K562 (cell line): Measurements from ENCODE around the gene TNNI2. TPM values are rescaled to one million over a fixed set of nuclear protein-coding genes. Genes with fewer than 3 reads are reported as not detected.

Experiments used
- DIDO1 ChIP-seq: fragments of 450-650 bp; IDR thresholded peaks from 2 replicates; pipeline ENCODE4 v1.6.1; 2016; ENCODE audit warnings: low read depth, missing biosample characterization, missing genetic modification characterization
- GATAD2A ChIP-seq: fragments of 450-650 bp; IDR thresholded peaks from 2 replicates; pipeline ENCODE4 v1.6.1; 2017
- HMG20B ChIP-seq: fragments of 250-450 bp; sonication (Bioruptor Pico); IDR thresholded peaks from 2 replicates; pipeline ENCODE4 v1.5.0; 2021; ENCODE audit warnings: mild to moderate bottlenecking
- KAT8 ChIP-seq: fragments of 450-650 bp; IDR thresholded peaks from 2 replicates; pipeline ENCODE4 v1.6.1; 2016; ENCODE audit warnings: low read depth, mild to moderate bottlenecking
- NUFIP1 ChIP-seq: fragments of 450-650 bp; IDR thresholded peaks from 2 replicates; pipeline ENCODE4 v1.6.1; 2018; ENCODE audit not compliant: partially characterized antibody
- PHB2 ChIP-seq: fragments of 450-650 bp; IDR thresholded peaks from 2 replicates; pipeline ENCODE4 v1.6.1; 2017; ENCODE audit warnings: low read depth
- RBBP5 ChIP-seq: fragments of 200-600 bp; sonication (generic); IDR thresholded peaks from 2 replicates; pipeline ENCODE4 v1.6.1; 2012; ENCODE audit warnings: borderline replicate concordance, mild to moderate bottlenecking, low read length, control low read depth, inconsistent platforms; ENCODE audit not compliant: insufficient read depth, poor library complexity, severe bottlenecking
- RFX7 ChIP-seq: fragments of 250-450 bp; sonication (Bioruptor Pico); IDR thresholded peaks from 2 replicates; pipeline ENCODE4 v1.5.1; 2021; ENCODE audit warnings: mild to moderate bottlenecking
- STAG1 ChIP-seq: sonication (generic); formaldehyde crosslinking; IDR thresholded peaks from 2 replicates; pipeline ENCODE4 v1.5.0; 2020; ENCODE audit warnings: missing genetic modification reagents, borderline replicate concordance
- TAF7 ChIP-seq: fragments of 450-650 bp; IDR thresholded peaks from 2 replicates; pipeline ENCODE4 v1.6.1; 2016; ENCODE audit warnings: missing genetic modification characterization, missing compliant biosample characterization
- TEAD1 ChIP-seq, 2 experiments: fragments of 450-650 bp in 1 of 2; sonication (generic) in 1 of 2; formaldehyde crosslinking; IDR thresholded peaks; 2 replicates each; pipeline versions ENCODE4 v1.4.0 to v1.8.0; 2020 to 2022; ENCODE audit warnings: mild to moderate bottlenecking in 2 of 2, missing genetic modification reagents in 1 of 2
- ZNF23 ChIP-seq: fragments of 250-450 bp; sonication (Bioruptor Pico); IDR thresholded peaks from 2 replicates; pipeline ENCODE4 v1.4.0; 2020; ENCODE audit warnings: mild to moderate bottlenecking
- ZNF41 ChIP-seq: fragments of 250-450 bp; sonication (Bioruptor Pico); conservative IDR thresholded peaks from 2 replicates; pipeline ENCODE4 v1.4.0; 2020; ENCODE audit warnings: mild to moderate bottlenecking
- ZSCAN29 ChIP-seq: fragments of 450-650 bp; IDR thresholded peaks from 2 replicates; pipeline ENCODE4 v1.6.1; 2017
- polyA plus RNA-seq, 8 experiments: library from polyadenylated mRNA; depleted of rRNA in 4 of 8; stranded (reverse) in 5 of 8; unstranded in 3 of 8; fragments of >200 nt; fragmentation: Nextera tagmentation in 2 of 8; fragmentation: Illumina TruSeq in 1 of 8; extraction: Ambion mirVana in 2 of 8; extraction: Trizol in 1 of 8; gene quantifications; 2 replicates each; pipeline versions ENCODE4 v1.2.1 to v1.2.3, GENCODE V29; 2011 to 2014; ENCODE audit warnings: inconsistent platforms in 1 of 8, missing spikeins in 1 of 8
- total RNA-seq, 7 experiments: library from RNA; depleted of rRNA in 6 of 7; stranded (reverse); fragments of >200 nt in 6 of 7; fragmentation: Illumina TruSeq in 2 of 7; extraction: Trizol in 2 of 7; gene quantifications; 2 replicates each; pipeline versions ENCODE4 v1.2.1 to v1.2.3, GENCODE V29; 2011 to 2021; ENCODE audit warnings: low replicate concordance in 1 of 7
- TF ChIP-seq, protein P1 (sequence below): sonication (generic); formaldehyde crosslinking; IDR thresholded peaks from 2 replicates; pipeline ENCODE4 v1.8.0; 2022; ENCODE audit warnings: mild to moderate bottlenecking, missing genetic modification reagents
- TF ChIP-seq, protein P2 (sequence below): fragments of 250-450 bp; sonication (Bioruptor Pico); IDR thresholded peaks from 2 replicates; pipeline ENCODE4 v1.4.0; 2020; ENCODE audit warnings: mild to moderate bottlenecking, moderate library complexity, borderline replicate concordance
- TF ChIP-seq, protein P3 (sequence below), 3 experiments: IDR thresholded peaks in 2 of 3; conservative IDR thresholded peaks in 1 of 3; 2 replicates each; pipeline ENCODE4 v1.5.1; 2011 to 2012; ENCODE audit warnings: low read length in 3 of 3, mild to moderate bottlenecking in 3 of 3, control low read depth in 2 of 3, improper control_type of control experiment in 1 of 3, inconsistent platforms in 1 of 3, low read depth in 1 of 3, mixed read lengths in 1 of 3, moderate library complexity in 1 of 3; ENCODE audit not compliant: insufficient read depth in 2 of 3
- TF ChIP-seq, protein P4 (sequence below): fragments of 450-650 bp; IDR thresholded peaks from 2 replicates; pipeline ENCODE4 v1.6.1; 2016; ENCODE audit warnings: antibody characterized with exemption

TNNI2 gene
- total and polyA plus RNA-seq, 9 of the 15 experiments (the other 6 are each of a cell fraction or from before 2014, with no cell fraction given), result not detected

DNA sequence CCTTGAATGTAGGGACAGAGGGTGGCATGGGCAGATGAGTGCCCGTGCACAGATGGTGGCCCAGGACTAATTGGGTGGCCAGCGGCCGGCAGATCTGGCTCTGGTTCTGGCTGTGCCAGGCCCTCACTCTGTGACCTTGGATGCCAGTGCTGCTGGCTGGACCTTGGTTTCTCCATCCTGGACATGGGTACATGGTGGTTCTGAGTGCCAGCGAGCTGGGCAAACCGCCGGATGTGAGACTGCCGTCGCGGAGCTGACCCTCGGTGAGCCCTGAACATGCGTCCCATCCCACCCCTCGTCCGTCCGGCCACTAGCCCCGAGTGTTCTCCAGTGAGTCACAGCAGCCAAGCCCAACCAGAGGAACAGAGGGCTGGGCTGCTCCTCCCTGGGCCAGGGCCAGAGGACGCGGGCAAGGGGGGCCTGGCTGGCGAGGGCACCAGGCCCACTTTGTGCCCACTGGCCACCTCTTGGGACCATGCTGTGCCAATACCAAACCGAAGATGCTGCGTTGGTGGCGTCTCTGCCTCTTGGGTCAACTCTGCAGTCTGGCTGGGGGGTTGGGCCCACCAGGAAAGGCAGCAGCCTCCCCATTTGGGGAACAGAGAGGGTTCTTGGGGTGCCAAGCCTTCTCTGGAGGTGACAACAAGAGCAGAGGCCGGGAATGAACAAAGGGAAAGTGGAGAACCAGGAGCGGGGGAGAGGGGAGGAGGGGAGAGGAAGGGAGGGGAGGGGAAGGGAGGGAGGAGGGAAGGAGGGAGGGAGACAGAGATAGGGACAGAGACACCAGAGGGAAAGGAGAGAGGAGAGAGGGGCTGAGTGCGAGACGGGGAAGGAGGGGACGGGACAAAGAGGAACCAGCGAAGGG, 24.8 kb downstream of the TNNI2 start (continued):
- TF ChIP-seq ZNF23 (no peak), NUFIP1 (no peak), RBBP5 (no peak), KAT8 (no peak), TAF7 (tag) (no peak), ZSCAN29 (no peak), DIDO1 (tag) (no peak), GATAD2A (0 out of 2 replicates have a peak, but pooled peaks have one; percentile 39), ZNF41 (CRISPR knock-in tag) (no peak), HMG20B (CRISPR knock-in tag) (no peak), PHB2 (no peak), RFX7 (CRISPR knock-in tag) (no peak), STAG1 (CRISPR knock-in tag) (no peak), TEAD1 (CRISPR knock-in tag; IDR thresholded peaks at IDR 0.05) (no peak)
- TF ChIP-seq, protein P1, sequence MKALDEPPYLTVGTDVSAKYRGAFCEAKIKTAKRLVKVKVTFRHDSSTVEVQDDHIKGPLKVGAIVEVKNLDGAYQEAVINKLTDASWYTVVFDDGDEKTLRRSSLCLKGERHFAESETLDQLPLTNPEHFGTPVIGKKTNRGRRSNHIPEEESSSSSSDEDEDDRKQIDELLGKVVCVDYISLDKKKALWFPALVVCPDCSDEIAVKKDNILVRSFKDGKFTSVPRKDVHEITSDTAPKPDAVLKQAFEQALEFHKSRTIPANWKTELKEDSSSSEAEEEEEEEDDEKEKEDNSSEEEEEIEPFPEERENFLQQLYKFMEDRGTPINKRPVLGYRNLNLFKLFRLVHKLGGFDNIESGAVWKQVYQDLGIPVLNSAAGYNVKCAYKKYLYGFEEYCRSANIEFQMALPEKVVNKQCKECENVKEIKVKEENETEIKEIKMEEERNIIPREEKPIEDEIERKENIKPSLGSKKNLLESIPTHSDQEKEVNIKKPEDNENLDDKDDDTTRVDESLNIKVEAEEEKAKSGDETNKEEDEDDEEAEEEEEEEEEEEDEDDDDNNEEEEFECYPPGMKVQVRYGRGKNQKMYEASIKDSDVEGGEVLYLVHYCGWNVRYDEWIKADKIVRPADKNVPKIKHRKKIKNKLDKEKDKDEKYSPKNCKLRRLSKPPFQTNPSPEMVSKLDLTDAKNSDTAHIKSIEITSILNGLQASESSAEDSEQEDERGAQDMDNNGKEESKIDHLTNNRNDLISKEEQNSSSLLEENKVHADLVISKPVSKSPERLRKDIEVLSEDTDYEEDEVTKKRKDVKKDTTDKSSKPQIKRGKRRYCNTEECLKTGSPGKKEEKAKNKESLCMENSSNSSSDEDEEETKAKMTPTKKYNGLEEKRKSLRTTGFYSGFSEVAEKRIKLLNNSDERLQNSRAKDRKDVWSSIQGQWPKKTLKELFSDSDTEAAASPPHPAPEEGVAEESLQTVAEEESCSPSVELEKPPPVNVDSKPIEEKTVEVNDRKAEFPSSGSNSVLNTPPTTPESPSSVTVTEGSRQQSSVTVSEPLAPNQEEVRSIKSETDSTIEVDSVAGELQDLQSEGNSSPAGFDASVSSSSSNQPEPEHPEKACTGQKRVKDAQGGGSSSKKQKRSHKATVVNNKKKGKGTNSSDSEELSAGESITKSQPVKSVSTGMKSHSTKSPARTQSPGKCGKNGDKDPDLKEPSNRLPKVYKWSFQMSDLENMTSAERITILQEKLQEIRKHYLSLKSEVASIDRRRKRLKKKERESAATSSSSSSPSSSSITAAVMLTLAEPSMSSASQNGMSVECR (CRISPR knock-in tag), result no peak
- TF ChIP-seq, protein P2, sequence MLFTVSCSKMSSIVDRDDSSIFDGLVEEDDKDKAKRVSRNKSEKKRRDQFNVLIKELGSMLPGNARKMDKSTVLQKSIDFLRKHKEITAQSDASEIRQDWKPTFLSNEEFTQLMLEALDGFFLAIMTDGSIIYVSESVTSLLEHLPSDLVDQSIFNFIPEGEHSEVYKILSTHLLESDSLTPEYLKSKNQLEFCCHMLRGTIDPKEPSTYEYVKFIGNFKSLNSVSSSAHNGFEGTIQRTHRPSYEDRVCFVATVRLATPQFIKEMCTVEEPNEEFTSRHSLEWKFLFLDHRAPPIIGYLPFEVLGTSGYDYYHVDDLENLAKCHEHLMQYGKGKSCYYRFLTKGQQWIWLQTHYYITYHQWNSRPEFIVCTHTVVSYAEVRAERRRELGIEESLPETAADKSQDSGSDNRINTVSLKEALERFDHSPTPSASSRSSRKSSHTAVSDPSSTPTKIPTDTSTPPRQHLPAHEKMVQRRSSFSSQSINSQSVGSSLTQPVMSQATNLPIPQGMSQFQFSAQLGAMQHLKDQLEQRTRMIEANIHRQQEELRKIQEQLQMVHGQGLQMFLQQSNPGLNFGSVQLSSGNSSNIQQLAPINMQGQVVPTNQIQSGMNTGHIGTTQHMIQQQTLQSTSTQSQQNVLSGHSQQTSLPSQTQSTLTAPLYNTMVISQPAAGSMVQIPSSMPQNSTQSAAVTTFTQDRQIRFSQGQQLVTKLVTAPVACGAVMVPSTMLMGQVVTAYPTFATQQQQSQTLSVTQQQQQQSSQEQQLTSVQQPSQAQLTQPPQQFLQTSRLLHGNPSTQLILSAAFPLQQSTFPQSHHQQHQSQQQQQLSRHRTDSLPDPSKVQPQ (CRISPR knock-in tag), result no peak
- TF ChIP-seq, protein P3, sequence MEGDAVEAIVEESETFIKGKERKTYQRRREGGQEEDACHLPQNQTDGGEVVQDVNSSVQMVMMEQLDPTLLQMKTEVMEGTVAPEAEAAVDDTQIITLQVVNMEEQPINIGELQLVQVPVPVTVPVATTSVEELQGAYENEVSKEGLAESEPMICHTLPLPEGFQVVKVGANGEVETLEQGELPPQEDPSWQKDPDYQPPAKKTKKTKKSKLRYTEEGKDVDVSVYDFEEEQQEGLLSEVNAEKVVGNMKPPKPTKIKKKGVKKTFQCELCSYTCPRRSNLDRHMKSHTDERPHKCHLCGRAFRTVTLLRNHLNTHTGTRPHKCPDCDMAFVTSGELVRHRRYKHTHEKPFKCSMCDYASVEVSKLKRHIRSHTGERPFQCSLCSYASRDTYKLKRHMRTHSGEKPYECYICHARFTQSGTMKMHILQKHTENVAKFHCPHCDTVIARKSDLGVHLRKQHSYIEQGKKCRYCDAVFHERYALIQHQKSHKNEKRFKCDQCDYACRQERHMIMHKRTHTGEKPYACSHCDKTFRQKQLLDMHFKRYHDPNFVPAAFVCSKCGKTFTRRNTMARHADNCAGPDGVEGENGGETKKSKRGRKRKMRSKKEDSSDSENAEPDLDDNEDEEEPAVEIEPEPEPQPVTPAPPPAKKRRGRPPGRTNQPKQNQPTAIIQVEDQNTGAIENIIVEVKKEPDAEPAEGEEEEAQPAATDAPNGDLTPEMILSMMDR (IDR thresholded peaks at IDR 0.05 in 2 of 3, conservative IDR thresholded peaks at IDR 0.05 in 1 of 3; ENCODE audit: insufficient read depth in 2 of 3, low read depth in 1 of 3, low read length in 3 of 3), result no peak
- TF ChIP-seq, protein P4, sequence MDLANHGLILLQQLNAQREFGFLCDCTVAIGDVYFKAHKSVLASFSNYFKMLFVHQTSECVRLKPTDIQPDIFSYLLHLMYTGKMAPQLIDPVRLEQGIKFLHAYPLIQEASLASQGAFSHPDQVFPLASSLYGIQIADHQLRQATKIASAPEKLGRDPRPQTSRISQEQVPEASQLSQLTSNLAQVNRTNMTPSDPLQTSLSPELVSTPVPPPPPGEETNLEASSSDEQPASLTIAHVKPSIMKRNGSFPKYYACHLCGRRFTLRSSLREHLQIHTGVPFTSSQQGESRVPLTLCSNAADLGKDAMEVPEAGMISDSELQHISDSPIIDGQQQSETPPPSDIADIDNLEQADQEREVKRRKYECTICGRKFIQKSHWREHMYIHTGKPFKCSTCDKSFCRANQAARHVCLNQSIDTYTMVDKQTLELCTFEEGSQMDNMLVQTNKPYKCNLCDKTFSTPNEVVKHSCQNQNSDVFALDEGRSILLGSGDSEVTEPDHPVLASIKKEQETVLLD, result no peak
